HG02759 (cell line): ENCODE results near the gene RPH3AL.

Experiments used
- ATAC-seq: cut with Tn5 transposase; IDR thresholded peaks from one replicate; pipeline ENCODE4 v1.9.1; 2021; ENCODE audit warnings: mild to moderate bottlenecking, moderate library complexity; ENCODE audit not compliant: unreplicated experiment

The RPH3AL gene

DNA sequence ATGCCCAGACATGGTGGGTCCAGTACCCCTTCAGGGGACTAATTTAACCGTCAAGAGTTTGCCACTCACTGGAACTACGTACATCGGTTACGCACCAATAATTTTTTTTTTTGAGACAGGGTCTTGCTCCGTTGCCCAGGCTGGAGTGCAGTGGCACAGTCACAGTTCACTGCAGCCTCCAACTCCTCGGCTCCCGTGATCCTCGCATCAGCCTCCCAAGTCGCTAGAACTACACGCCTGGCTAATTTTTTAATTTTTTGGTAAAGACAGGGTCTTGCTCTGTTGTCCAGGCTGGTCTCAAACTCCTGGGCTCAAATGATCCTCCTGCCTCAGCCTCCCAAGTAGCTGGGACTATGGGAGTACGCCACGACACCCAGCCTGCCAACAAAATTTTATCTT lies 15.6 kb downstream of the RPH3AL start:
- no peak for ATAC-seq

DNA sequence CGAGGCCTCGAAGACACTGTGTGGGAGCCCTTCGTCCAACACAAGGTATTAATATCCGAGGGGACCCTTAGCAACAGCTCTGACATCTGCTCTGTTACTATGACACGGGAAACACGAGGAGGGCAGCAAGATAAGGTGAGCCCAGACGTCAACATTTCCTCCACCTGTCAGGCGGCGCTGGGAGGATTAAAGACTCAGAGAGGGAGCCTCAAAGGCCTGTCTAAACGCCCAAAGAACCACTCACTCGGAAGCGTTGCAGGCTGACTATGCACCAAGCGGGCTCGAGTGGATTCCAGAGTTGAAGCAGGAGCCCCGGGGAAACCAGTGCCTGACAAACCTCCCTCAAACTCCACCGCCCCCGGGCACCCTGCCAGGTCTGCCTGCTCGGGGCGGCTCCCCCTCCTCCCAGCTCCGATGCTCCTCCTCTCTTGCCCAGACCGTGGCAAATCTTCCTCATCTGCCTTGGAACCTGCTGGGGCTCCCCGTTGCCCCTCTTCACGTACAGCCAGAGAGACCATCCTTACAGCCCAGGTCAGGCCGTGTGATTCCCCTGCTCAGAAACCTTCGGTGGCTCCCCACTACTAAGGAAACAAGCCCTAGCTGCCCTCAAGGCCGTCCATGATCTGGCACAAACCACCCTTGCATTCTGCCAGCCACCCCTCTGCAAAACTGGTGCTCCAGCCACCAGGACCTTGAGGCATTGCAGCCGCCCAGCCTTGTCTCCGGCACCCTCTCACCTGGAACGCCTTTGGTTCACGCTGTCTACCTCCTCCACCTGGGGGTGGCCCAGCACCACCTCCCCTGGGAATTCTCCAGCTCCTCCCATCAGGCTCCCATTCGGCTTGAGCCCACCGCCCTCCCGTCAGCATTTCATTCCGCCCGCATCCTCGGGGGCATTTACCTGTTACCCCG lies 16.2 kb downstream of the RPH3AL start:
- ATAC-seq: no peak

DNA sequence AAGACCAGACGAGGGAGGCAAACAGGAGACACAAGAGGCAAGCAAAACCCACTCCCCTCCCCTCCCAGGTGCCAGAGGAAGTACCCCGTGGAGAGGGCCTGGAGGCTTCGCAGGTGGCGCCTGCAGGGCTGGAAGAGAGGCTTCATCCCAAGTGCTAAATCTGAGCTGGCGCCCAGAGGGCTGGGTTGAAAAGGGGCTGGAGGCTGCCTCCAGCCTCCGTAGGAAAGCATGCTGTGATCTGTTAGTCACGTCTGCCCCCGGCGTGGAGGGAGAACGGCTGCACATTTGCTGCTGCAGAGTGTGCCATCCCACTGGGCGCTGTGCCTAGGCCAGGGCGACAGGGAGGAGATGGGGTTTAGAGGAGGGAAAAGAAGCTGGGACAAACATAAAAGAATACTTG lies 16.9 kb downstream of the RPH3AL start:
- ATAC-seq: no peak

DNA sequence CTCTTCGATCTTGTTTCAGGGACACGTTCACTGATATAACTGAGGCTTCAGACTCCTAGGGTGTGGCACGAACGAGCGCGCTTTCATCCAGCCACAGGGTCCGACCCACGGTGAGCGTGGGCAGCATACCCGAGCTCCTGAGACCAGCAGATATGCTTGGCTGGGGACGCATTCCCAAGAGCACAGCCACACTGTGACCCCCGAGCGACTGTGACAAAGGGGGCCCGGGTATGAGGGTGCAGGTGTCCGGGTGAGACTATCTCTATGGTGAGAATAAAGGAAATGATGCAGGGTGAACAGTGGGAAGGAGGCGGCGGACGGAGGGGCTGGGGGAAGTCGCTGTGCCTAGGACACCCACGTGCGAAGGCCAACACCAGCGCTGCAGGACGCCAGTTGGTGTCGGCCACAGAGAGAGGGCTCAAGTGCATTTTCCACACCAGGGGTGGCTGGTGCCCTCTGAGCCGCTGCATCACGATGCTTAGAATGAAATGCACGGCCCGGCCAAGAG lies 17.6 kb downstream of the RPH3AL start:
- ATAC-seq: no peak

DNA sequence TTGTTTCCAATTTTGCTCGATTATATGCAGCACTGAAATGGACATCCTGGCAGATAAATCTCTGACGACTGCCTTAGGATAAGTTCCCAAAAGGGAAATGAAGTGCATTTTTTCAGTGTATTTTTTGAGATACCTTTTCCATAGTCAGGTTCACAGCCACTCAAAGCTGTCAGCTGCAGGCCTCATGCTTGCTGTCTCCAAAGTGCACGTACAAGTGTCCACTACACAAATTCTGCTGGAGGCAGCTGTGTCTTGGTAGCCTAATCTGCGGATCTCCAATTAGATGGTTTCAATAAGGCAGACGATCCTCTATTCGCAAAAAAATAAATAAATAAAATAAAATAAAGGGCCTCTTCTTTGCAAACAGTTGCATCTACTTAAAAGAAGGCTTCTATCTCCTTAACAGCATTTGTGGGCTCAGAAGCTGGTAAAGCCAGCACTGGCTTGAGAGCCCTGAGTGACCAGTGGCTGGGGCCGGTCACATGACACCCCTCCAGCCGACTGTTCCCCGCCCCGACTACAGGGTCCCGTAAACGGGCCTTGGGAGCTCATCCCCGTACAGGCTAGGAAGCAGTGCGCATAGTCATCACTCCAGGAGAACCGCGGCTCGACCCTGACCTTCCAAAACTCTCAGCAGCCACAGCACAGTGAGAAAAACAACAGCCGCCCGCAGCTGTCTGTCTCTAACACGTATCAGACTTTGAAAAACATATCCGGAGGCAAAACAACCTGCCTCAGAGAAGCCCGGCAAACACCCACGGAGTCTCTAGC lies 18.8 kb downstream of the RPH3AL start:
- no peak for ATAC-seq

DNA sequence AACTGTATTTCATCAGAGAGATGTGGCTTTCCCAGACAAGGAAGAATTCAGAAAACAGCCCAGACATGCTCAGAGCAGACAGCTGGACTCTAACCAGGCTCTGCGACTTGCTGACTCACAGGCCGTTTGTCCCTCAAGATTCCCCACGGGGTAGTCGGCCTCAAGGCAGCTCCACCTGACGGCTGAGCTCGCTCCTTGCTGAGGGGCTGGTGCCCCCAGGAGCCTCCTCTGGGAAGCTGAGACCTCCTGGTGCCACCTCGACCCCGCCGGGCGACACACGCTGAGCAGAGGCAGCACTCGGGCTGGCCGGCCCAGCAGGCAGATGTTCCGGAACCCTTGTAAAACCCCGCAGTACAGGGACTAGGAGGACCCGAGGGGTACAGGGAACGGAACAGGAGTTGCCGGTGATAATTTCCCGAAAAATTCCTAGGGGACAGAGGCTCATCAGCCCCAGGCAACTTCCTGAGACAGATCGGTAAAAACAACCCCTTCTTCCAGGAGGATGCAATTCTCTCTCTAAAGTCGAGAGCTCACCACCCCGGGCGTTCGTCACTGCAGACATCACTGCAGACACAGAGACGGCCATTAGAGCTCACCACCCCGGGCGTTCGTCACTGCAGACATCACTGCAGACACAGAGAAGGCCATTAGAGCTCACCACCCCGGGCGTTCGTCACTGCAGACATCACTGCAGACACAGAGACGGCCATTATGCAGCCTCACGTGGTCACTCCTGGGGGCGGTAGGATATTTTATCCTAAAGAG lies 19.9 kb downstream of the RPH3AL start:
- no peak for ATAC-seq

DNA sequence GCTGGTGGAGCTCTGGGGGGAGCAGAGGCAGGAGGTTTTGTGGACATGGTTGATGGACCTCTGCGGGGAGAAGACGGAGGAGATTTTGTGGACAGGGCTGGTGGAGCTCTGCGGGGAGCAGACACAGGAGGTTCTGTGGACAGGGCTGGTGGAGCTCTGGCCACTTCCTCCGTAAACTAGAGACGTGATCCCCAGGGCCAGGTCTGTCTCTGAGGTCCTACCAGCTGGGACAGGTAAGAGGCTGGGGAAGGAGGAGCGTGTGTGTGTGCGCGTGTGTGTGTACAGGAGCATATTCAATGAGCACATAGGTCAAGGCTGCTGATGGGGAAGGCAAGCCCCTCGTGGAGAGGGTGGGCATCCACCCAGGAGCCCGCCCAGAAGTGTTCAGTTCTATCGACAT lies 20.6 kb downstream of the RPH3AL start:
- no peak for ATAC-seq

DNA sequence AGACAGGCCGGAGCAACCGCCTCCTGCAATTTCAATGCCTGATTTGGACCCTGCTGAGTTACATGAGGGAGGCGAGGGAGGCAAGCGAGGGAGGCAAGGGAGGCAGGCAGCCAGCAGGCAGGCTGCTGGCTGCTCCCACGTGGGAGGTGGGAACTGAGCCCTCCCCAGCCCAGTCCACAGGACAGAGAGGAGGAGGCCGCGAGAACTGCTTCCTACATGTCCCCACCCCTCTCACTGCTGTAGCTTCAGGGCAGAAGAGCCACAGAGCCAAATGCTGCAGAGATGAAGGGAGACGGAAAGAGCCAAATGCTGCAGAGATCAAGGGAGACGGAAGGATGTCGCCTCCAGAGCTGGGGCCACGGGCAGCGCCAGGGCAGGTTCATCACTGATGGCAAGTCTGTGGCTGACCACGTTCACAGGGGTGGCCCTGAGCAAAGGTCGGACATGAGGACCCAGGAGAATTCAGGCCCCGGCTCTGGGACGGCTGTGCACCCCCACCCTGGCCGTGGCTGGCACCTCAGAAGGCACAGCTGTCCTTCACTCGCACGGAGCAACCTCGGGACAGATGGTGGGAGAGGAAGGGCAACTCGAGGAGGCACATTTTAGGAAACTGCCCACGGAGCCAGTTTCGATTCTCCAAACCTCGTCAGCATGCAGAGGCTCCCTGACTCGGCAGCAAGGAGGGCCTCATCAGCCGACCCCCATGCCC lies 21.5 kb downstream of the RPH3AL start:
- ATAC-seq: no peak

DNA sequence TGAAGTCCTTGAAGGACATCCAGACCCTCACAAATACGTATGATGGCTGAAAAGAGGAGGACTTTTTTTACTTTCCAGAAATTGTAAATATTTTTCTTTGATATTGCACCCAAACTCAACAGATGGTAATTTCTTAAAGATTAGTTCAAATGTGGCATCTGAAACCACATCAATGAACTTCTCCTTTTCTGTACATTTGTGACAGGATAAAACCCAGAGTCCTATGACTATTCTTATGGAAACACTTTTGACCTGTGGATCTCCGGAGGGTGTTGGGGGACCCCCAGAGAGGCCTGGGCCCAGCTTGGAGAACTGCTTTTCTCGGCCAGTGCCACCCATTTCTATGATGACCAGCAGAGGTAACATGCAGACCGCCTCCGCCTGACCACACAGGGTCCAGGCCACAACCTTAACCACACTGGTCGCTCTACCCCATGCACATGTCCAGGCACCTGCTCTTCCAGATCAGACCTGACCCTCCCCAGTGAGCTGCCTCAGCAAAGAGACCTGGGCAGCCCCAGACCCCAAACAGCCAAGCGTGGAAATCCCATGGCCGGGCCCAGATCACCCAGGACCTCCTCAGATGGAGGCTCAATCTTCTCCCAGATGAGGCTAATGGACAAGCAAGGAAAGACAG lies 22.7 kb downstream of the RPH3AL start:
- ATAC-seq: no peak

DNA sequence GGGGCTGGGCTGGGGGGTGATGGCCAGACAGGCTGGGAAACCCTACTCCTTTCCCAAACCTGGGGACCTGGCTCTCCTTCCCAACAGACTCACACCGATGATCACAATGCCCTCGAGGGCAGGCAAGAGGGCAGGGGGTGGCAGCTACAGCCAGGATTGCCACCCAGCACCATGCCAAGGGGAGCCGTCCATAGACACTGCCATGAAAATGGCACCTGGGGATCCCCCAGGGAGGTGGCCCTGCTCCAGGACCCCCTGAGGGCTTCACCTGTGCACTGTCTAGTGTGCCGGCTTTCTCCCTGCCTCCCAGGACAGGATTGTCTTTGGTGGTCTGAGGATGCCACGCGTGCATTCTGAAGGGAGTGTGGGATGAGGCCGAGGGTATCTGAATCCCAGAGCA lies 24.6 kb downstream of the RPH3AL start:
- no peak for ATAC-seq

DNA sequence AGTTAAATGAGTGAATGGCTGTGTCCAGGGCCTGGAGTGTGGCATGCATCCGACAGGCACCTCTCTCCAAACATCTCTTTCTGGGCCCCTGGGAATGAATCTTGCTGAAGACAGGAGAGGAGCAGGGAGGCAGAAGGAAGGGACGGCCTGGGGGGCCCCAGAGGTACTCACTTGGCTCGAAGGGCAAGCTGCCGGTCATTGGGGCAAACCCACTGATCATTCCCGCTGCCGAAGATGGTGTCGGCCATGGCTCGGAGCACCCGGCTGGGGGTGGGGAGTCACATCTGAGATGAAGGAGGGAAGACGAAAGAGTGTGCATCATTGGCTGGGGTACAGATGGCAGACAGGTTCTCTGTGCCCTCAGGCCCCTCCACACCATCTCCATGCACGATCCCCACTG lies 25.3 kb downstream of the RPH3AL start:
- no peak for ATAC-seq

DNA sequence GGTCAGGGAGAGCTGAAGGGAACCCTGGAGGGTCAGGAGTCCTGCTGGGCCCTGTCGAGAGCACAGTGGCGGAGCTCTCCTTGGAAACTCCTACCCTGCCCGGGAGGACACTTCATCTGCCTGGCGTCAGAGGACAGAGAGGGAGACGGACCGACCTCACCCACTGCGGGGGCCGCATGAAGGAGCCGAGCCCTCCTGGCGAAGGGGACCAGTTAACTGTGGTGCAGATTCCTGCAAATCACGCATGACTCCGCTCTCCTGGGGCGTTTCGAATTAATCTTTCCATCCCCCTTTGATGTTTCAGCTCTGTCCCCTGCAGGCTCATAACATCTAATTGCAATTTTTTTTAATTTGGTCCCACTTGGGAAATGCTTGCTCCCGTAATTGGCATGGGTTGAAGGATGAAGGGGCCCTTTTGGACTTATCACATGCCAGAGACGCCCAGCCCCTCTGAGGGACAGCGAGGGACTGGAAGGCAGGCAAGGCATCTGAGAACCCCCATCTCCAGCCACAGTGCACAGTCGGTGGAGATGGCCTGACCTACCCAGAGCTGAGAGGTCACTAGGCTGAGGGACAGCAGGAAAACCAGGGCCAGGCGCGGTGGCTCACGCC lies 26.5 kb downstream of the RPH3AL start:
- no peak for ATAC-seq

DNA sequence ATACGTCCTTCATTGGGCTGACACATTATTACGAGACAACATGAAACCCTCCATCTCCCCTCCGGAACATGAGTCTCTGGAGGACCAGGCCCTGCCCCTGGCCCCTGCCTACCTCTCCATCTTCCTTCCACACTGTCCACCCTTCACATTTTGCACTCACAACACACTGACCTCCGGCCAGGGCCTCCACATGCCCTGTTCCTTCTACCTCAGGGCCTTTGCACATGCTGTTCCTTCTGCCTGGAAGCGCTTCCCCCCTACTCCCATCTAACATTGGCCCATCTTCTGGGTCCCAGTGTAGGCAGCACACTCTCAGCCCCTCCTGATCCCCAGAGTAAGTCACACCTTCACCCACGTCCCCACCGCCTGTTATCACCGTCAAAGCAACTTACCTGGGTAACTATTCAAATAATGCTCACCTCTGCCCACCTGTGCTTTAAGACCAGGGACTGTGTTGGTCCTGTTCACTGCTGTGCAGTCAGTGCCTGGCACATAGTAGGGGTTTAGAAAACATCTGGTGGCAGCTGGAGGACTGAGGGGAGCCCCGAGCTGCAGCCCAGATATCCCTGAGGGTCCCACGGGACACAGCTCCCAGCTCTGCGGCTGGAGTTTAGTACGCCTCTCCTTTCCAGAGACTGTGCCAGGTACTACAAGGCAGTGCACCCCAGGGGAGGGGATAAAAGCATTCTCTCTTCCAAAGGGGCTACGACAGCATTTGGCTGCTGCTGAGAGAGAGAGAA lies 27.2 kb downstream of the RPH3AL start:
- ATAC-seq: no peak

DNA sequence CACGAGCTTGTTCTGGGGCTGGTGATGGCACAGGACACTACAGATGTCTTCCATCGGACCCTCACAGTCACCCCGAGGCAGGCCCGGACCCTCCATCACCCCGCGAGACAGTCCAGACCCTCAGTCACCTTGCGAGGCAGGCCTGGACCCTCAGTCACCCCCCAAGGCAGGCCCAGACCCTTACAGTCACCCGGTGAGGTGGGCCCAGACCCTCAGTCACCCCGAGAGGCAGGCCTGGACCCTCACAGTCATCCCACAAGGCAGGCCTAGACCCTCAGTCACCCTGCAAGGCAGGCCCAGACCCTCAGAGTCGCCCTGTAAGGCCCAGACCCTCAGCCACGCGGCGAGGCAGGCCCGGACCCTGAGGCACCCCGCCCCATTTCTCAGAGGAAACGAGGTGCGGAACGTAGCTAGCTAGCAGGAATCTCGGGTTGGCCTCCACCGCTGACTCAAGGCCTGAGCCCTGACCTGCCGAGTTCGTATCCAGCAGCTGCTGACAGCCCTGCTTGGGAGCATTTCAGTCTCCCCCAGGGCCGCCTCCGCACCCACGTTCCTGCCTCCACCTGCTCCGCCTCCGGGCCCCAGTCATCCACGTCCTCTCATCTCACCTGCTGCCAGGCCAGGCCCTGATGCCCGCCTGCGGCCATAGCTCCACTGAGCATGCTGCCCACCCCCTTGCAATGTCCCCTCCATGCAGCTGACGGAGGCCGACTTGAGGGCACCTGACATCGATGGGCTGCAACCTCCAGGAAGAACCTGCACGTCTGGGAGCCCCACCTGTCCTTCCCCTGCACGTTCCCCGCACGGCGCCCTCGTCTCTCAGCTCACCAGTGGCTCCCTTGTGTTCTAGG lies 28.7 kb downstream of the RPH3AL start:
- ATAC-seq: no peak

DNA sequence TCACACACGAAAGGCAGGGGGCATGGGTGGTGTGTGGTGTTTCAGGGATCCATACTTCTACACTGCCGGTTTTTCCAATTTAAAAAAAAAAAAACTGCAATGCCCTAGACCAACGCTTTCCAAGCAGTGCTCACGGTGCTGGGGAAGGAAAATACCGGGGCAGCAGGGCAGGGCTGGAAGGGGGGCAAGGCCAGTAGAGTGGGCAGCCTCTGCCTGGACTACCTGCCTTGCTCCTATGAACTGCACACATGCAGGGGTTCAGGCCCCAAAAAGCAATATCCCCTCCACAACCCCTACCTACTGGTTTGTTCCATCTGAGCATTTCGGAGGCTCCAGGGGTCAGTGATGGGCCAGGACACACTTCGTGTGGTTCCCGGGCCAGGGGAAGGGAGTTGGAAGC lies 29.4 kb downstream of the RPH3AL start:
- ATAC-seq: no peak

DNA sequence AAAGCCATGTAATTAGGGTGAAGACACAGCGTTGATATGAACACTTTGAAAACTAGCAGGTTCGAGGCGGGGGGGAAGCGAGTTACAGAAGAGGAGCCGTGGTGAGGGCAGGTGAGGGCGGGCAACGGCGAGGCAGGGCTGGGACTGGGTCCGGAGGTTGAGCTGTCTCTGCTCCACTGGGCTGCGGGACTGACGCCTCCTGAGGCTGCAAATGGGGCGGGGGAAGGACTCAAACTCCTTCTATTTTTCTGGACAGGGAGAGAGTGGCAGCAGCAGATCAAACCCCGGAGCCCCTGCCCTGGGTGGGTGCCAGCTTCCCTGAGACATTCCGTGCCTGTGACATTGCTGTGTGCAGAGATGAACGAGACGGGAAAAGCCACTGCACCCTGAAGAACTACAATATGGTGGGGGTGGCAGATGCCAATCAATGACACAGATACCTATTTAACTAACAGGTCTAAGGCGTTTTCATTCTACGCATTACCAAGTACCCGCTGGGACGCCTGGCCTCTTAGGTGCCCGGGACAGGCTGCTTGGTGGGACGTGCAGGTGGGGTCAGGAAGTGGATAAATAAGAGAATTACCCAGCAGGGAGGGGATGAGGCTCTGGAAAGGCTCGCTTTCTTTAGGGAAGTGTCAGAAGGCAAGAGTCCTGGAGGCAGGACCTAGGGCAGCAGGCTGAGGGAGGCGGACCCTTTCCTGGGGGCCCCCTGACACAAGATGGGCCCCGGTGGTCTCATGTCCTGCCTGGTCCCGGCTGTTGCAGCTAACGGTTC lies 30.4 kb downstream of the RPH3AL start:
- ATAC-seq: no peak

DNA sequence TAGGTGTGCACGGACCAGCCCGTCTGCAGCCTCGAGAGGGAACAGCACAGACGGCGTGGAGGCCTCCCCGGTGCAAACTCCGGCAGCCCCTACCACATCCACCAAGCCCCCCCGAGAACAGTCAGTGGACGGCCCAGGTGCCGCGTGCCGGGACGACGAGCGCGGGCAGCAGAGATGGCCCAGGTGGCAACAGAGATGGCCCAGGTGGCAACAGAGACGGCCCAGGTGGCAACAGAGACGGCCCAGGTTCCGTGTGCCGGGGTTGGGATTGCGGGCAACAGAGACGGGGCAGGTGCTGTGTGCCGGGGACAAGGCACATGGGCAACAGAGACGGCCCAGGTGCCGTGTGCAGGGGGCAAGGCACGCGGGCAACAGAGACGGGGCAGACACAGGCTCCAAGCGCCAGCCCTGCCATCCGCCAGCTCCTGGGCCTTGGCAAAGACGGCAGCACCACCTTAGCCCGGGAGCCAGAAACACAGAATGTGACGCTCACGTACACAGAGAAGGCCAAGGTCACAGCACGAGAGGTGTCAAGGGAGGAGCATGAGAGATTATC lies 31.1 kb downstream of the RPH3AL start:
- ATAC-seq: no peak
